Measurements from ENCODE around the gene CNTRL. TPM values are rescaled to one million over a fixed set of nuclear protein-coding genes. Genes with fewer than 3 reads are reported as not detected.

The CNTRL gene
- total RNA-seq, 1 experiment from 2014 or later: 13.4 TPM

GRCh38 chr9:121187636-121188305 lies 113.0 kb downstream of the CNTRL start:
- intact Hi-C loops (cut with micrococcal nuclease): no loop called here
- Histone ChIP-seq H3K27ac (ENCODE audit: low read depth, low read length) (no peak overlapping the region), H3K9ac (ENCODE audit: low read length) (no peak overlapping the region), H3K4me3 (replicated peaks in 1 of 2; ENCODE audit: low read depth in 1 of 2, low read length in 2 of 2) (no peak overlapping the region), H3K9me3 (ENCODE audit: control insufficient read depth in 1 of 2, insufficient read depth in 1 of 2, low read depth in 1 of 2, low read length in 2 of 2) (no peaks in the 10 kb centered on the region), H3K36me3 (ENCODE audit: control insufficient read depth in 1 of 2, insufficient read depth in 2 of 2, low read length in 2 of 2) (0 out of 4 replicates have a peak, but pooled peaks cover 0 to 3% of the 10 kb centered on the region in 2 experiments), H3K9me2 (ENCODE audit: insufficient read depth) (no peaks in the 10 kb centered on the region), H3K79me2 (ENCODE audit: insufficient read depth, low read length) (peaks cover 87% of the 10 kb centered on the region), H2AFZ (ENCODE audit: low read depth, low read length, poor library complexity, severe bottlenecking) (no peak overlapping the region), H3K4me2 (ENCODE audit: low read length) (no peak overlapping the region), H4K20me1 (ENCODE audit: insufficient read depth) (peaks cover 13% of the 10 kb centered on the region; the same call in 1 of the 2 replicates), H3K27me3 (ENCODE audit: insufficient read depth, low read length) (no peaks in the 10 kb centered on the region), H3K4me1 (ENCODE audit: control insufficient read depth in 1 of 2, insufficient read depth in 2 of 2, low read length in 2 of 2) (0 out of 4 replicates have a peak, but pooled peaks cover 0 to 3% of the 10 kb centered on the region in 2 experiments)
- ATAC-seq (no peak), DNase-seq (ENCODE audit: low read depth, low spot score) (no peak)
- ChIA-PET POLR2A (interaction anchor here (0.6 kb wide), 1 partner anchor 131 kb away, joined by 3 read pairs; no protein-coding TSS in a partner anchor), CTCF (interaction anchor here (0.9 kb wide), 1 partner anchor 18 kb away, joined by 3 read pairs; no protein-coding TSS in a partner anchor), RAD21 (ENCODE audit: low non-redundant PET in 1 of 2, low total read pairs in 2 of 2, uncharacterized antibody in 2 of 2, unreplicated experiment in 2 of 2) (no interaction called here)
- BruUV-seq (replicated peaks): no TSS peak
- no peak for TF ChIP-seq JUND (IDR thresholded peaks at IDR 0.05)
- no peak for TF ChIP-seq YY1 (IDR thresholded peaks at IDR 0.05; ENCODE audit: extremely low read depth, insufficient replicate concordance, low read depth, low read length)
- TF ChIP-seq SRF (IDR thresholded peaks at IDR 0.05; ENCODE audit: low read depth): no peak
- TF ChIP-seq RAD21 (IDR thresholded peaks at IDR 0.05; ENCODE audit: low read depth): no peak
- TF ChIP-seq EZH2 (IDR thresholded peaks at IDR 0.05): no peak
- TF ChIP-seq ZBTB33 (IDR thresholded peaks at IDR 0.05; ENCODE audit: extremely low read depth, insufficient replicate concordance, low read length): no peak
- no peak for TF ChIP-seq REST (IDR thresholded peaks at IDR 0.05; ENCODE audit: low read depth)
- TF ChIP-seq EGR1 (IDR thresholded peaks at IDR 0.05; ENCODE audit: low read depth): no peak
- TF ChIP-seq ZFX (IDR thresholded peaks at IDR 0.05): no peak
